GM21723 (cell line): ENCODE results near the gene PAPOLB.

Source experiments
- ATAC-seq: cut with Tn5 transposase; IDR thresholded peaks from one replicate; pipeline ENCODE4 v1.9.1; 2021; ENCODE audit warnings: mild to moderate bottlenecking, moderate library complexity; ENCODE audit not compliant: unreplicated experiment

The PAPOLB gene

GRCh38 chr7:4878336-4879335 is 16.8 kb upstream of the PAPOLB start:
- no peak for ATAC-seq

- no peak for ATAC-seq
These were observed 14.8 kb upstream of the PAPOLB start for GRCh38 chr7:4876586-4876985.

- ATAC-seq, result no peak
These were observed 13.6 kb upstream of the PAPOLB start for GRCh38 chr7:4875391-4875790.

- no peak for ATAC-seq
These were observed 11.5 kb upstream of the PAPOLB start for GRCh38 chr7:4873071-4873944.

GRCh38 chr7:4871930-4872675 is 10.3 kb upstream of the PAPOLB start:
- ATAC-seq, result no peak

GRCh38 chr7:4871056-4871680 is 9.3 kb upstream of the PAPOLB start:
- no peak for ATAC-seq

GRCh38 chr7:4868493-4868892 is 6.7 kb upstream of the PAPOLB start:
- no peak for ATAC-seq

- no peak for ATAC-seq
These were observed 5.0 kb upstream of the PAPOLB start for GRCh38 chr7:4866528-4867496.

GRCh38 chr7:4862156-4862555 is 326 bp upstream of the PAPOLB start:
- no peak for ATAC-seq

- ATAC-seq, result no peak
These were observed 603 bp downstream of the PAPOLB start for GRCh38 chr7:4861227-4861626.

- ATAC-seq, result no peak
These were observed 4.6 kb downstream of the PAPOLB start for GRCh38 chr7:4857189-4857588.

- ATAC-seq, result no peak
These were observed 5.3 kb downstream of the PAPOLB start for GRCh38 chr7:4856336-4857057.

- ATAC-seq, result no peak
These were observed 6.9 kb downstream of the PAPOLB start for GRCh38 chr7:4854916-4855315.

GRCh38 chr7:4851459-4852422 is 10.1 kb downstream of the PAPOLB start:
- ATAC-seq, result no peak

- no peak for ATAC-seq
These were observed 11.5 kb downstream of the PAPOLB start for GRCh38 chr7:4850262-4850795.

- no peak for ATAC-seq
These were observed 12.4 kb downstream of the PAPOLB start for GRCh38 chr7:4849390-4849789.

- ATAC-seq, result no peak
These were observed 16.1 kb downstream of the PAPOLB start for GRCh38 chr7:4845740-4846142.
